HG02759 (cell line): ENCODE data around the gene STARD7.

Source experiments
- ATAC-seq: cut with Tn5 transposase; IDR thresholded peaks from one replicate; pipeline ENCODE4 v1.9.1; 2021; ENCODE audit warnings: mild to moderate bottlenecking, moderate library complexity; ENCODE audit not compliant: unreplicated experiment

The STARD7 gene

DNA sequence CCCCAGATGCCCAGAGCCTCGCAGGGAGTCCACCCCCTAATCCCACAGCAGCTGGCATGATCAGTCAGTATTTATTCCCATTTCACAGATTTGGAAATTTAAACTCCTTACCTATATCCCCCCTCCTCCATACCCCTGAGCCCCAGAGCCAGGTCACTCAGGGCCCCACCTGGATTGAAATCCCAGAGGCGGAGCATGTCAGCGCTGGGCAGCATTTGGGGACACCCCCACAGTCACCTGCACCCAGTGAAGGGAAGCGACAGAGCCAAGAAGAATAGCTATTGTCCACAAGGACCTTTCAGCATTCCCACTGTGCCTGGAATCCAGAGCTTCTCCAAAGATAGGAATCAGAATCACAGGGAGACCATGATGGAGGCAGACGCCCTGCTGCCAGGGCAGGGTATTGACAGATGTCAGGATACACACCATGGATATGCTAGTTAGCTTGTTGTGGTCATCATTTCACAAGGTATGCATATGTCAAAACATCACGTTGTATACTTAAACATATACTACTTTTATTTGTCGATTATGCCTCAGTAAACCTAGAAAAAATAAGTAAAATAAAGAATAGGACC lies 69.4 kb downstream of the STARD7 start:
- ATAC-seq = no peak

DNA sequence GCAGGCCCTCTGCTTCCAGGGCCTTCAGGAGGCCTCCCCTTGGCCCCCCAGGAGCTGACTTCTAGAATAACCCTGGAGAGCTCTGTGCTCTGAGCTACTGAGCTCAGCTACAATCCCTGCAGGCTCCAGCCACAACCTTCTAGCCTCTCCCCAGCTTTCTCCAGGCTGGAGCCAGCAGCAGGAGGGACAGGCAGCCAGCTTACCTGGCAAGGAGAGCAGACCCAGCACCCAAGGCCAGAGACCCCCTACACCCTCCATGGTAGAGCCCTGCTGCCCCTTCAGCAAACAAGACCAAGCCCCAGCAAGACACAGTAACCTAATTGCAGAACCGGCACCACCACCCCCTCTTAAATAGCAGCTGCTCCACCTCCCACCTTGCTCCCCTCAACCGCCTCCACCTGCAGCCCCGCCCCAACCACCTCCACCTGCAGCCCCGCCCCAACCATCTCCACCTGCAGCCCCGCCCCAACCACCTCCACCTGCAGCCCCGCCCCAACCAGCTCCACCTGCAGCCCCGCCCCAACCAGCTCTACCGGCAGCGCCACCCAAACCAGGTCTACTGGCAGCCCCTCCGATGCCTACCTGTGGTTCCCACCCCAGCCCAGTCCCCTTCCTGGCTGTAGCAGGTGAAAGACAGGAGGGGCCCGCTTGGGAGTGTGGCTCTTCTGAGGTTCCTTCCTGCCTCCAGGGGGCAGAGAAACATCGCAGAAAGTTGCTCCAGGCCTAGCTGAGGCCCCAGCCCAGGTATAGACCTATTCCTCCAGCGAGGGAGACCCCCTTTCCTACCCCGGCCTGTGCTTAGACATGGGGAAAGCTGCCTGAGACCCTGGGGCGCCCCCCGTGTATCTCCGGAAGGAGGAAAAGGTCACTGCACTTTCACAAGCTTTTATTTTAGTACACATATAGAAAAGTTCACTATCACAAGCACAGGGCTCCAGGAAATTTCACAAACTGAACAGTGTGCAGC lies 70.2 kb downstream of the STARD7 start, which contains the start of gene ASTL:
Gene ASTL, minus strand, starts transcription at position 324 of the 967 bp plus-strand sequence. Its CDS starts 66 bp downstream, at position 258.
- ATAC-seq = peak; percentile 40

DNA sequence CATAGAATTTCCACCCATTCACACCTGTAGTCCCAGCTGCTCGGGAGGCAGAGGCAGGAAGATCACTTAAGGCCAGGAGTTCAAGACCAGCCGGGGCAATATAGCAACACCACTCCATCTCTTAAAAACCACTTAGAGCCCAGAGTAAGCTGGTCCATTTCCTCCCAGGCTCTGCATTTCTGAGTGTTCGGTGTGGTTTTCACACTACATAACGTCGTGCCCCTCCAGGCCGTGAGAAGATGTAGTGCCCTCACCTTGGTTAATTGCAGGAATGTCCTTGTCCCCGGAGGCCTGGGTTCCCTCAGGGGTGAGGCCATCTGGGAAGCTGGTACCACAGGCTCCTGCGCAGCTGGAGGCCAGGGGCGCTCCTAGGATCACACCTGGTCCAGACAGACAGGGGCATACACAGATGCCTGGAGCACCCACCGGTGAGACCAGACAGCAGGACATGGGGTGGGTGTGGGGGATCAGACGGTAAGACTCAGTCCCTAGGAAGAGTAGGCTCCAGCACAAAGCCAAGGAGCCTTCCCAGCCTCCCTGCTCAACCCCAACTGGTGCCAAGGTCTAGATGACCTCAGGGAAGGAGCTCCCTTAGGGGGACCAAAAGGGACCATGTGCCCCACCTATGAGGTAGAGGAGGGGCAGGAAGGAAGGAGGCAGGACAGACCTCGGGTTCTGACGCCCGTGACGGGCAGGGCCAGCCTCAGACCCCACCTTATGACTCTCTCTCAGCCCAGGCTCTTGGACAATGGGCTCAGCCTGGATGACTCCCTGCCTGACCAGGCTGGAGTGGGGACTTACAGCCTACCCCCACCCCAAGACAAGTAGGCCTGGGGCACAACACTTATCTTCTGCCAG lies 71.1 kb downstream of the STARD7 start:
- no peak for ATAC-seq

DNA sequence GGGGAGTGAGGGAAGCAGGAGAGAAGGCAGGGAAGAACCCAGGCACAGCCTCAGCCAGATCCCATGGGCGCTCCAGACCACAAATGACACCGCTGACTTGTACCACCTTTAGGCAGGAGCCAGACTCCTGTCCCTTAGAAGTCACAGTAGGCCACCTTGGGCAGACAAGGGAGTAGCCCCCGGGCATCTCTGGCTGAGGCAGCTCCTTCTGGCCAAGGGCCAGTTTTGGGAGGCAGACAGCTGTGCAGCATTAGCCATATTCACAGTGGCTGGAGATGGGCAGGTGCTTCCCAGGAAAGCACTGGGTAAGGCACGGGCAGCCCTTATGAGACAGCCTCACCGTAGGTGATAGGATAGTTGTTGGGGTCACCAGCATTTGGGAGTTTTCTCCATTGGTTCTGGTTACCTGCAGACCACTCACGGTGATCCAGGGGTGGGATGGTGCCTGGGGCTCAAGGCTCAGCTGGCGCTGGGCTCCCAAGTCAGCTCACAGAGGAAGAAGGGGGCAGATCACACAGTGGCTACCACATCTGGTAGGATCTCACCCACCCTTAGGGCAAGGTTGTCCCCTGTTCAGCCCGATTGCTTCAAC lies 72.4 kb downstream of the STARD7 start:
- no peak for ATAC-seq

DNA sequence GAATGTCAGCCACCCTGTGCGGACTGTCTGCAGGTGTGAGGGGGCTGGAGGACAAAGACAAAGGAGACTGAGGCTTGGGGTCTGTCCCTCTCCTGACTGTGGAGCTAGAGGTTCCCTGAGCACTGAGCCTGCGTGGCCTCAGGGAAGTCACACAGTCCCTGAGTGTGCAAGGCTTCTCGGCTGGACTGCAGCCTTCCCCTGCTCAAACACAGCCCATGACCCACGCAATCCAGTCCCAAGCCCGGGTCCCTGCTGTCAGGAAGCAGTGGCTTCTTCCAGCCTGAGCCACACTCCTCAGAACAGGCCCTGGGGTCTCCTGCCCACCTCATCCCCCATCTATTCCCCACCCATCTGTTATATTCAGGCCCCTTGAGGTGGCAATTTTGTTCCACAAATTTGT lies 73.0 kb downstream of the STARD7 start:
- no peak for ATAC-seq

DNA sequence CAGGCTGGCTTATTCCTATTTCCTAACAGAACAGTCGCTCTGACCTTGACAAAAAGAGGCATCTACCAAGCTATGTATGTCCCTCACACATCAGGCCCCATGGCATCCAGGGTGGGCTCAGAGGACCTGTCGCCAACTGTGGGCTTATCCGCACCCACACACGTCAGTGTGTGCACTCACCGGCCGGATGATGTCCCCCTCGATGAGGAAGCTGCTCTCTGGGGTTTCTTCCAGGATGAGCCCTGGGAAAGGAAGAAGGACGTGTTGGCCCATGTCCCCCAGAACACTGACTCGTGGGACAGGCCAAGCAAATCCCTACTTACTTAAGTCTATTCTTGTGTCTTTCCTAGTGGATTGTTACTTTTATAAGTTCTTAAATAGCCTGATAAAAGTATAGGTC lies 73.5 kb downstream of the STARD7 start:
- ATAC-seq = no peak
